Stimulated activated CD8-positive, alpha-beta memory T cell treated with anti-CD3 and anti-CD28 coated beads, Interleukin-7, amount 100 ng/mL, for 48 hours (primary cell): ENCODE data around the gene MDM2.
"Not testable (repeated sequence)": the region's sequence is repeated elsewhere in the genome, so short reads cannot be mapped to it uniquely, and the experiment has no call there.

Source experiments
- DNase-seq, 2 donors: peaks; one replicate each; pipeline ENCODE4 v3.0.0-alpha.2; 2020; ENCODE audit warnings: low read depth in 1 of 2; ENCODE audit errors: extremely low read depth in 1 of 2

Gene MDM2

DNA sequence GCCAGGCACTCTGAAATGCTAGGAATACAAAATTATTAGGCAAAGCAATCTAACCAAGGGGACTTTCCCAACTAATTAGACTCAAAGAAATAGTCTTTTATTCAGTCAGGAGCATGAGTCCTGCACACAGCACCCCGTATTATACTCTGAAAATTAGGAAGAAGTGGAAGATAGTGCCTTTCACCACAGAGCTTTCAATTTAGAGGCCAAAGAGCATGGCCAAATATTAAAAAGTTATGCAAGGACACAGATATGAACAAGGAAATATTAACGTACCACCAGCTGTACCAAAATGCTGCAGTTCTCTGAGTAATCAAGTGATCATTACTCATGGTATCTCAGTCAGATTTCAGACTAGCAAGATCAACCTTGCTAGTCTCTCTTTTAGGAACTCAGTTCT lies 22.6 kb upstream of the MDM2 start:
- DNase-seq = no peak

DNA sequence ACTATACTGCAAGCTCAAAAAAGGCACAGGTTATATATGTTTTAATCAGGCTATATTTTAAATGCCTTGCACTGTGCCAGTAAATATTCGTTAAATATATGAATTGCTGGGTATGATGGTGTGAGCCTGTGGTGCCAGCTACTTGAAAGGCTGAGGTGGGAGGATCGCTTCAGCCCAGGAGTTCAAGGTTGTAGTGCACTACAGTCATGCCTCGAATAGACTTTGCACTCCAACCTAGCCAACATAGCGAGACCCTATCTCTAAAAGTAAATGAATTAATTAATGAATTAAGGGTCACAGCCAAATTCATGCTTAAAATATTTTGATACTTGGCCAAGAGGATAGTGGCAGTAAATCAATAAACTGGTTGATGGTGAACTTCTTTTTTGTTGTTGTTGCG lies 22.2 kb upstream of the MDM2 start:
- no peak for DNase-seq

DNA sequence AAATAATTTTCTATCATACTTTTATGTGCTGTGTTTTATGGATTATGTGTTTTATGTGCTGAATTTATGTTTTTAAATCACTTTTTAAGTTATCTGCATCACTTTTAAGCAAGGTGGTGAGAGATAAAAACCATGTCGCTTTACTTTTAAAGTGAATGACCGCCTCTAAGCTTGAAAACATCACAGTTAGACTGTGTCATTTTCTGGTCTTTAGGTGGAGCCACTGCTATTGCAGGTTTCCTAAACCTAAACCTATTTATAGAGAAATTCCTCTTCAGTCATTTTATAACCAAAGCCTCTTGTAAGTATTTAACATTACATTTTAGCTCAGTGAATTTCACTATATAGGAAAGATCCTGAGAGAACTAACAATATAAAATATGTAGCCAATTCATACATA lies 21.0 kb upstream of the MDM2 start:
- DNase-seq = no peak

DNA sequence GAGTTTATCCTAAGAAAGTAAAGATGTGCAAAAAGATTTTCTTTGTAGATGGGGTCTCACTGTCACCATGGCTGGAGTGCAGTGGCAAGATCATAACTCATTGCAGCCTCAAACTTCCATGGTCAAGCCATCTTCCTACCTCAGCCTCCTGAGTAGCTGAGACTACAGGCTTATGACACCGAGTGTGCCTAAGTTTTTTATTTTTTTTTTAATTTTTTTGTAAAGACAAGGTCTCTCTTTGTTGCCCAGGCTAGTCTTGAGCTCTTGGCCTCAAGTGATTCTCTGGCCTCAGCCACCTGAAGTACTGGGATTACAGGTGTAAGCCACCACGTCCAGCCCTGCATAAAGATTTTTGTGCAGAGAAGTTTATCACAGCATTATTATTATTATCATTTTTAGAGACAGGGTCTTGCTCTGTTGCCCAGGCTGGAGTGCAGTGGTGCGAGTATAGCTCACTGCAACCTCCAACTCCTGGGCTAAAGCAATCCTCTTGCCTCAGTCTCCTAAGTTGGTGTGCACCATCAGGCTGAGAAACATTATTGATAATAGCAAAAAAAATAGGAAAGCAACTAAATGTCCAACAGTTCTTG lies 19.3 kb upstream of the MDM2 start:
- no peak for DNase-seq

DNA sequence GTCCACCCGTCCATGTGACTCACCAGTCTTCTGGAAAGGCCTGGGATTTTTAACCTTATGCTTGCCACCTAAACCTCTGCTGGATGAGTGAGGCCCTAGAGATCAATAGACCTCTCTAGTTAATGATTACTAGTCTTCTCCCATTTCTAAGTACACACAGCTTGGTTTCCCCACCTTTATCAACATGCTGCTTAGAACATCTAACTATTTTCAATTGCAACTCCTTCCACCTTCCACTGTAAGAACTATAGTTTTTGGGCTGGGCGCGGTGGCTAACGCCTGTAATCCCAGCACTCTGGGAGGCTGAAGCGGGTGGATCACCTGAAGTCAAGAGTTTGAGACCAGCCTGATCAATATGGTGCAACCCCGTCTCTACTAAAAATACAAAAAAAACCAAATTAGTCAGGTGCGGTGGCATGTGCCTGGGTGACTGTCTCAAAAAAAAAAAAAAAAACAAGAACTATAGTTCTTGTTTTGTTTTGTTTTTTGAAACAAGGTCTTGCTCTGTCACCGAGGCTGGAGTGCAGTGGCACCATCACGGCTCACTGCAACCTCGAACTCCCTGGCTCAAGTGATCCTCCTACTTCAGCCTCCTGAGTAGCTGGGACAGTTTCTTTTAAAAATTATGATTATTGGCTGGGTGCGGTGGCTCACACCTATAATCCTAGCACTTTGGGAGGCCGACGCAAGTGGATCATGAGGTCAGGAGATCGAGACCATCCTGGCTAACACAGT lies 18.7 kb upstream of the MDM2 start:
- DNase-seq = no peak

- no peak for DNase-seq
Measured at GRCh38 chr12:68790081-68790951, 17.7 kb upstream of the MDM2 start.

DNA sequence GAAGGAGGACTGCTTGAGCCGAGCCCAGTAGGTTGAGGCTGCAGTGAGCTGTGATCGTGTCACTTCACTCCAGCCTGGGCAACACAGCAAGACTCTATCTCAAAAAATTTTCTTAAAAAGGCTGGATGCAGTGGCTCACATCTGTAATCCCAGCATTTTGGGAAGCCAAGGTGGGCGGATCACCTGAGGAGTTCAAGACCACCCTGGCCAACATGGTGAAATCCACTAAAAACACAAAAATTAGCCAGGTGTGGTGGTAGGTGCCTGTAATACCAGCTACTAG lies 17.1 kb upstream of the MDM2 start:
- no peak for DNase-seq

DNA sequence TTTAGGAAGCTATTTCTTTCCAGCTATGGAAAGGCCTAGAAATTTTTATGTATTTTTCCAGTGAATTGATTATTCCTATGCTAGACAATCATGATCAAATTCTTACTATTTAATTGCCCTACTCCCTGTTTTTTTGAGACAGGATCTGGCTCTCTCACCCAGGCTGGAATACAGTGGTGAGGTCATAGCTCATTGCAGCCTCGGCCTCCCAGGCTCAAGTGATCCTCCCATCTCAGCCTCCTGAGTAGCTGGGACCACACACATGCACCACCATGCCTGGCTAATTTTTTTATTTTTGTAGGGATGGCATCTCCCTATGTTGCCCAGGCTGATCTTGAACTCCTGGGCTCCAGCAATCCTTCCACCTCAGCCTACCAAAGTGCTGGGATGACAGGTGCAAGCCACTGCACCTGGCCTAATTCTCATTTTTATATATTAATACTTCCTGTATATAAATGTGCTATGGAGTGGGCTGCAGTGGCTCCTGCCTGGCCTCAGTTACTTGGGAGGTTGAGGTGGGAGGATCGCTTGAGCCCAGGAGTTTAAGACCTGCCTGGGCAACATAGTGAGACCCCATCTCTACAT lies 16.0 kb upstream of the MDM2 start:
- DNase-seq = no peak

DNA sequence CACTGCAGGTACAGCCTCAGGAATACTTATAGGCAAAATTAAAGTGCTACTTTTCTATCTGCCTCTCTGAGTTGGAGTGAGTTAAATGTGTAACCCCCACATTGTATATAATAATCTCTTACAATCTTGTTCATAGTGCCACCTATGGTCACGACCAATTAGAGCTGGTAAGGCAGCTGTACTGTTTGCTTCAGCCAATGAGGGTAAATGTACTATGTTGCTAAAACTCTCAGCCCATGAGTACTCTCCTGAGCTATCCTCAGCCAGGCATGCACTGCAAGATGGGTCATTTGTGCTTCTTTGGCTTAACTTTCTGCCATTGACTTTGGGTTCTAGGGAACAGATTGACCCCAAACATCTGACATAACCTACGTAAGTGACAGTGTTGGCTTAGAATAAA lies 15.0 kb upstream of the MDM2 start:
- DNase-seq = no peak

- DNase-seq = no peak
Measured at GRCh38 chr12:68793436-68793835, 14.5 kb upstream of the MDM2 start.

- DNase-seq = no peak
Measured at GRCh38 chr12:68793975-68794652, 13.9 kb upstream of the MDM2 start.

- no peak for DNase-seq
Measured at GRCh38 chr12:68794653-68795251, 13.2 kb upstream of the MDM2 start.

DNA sequence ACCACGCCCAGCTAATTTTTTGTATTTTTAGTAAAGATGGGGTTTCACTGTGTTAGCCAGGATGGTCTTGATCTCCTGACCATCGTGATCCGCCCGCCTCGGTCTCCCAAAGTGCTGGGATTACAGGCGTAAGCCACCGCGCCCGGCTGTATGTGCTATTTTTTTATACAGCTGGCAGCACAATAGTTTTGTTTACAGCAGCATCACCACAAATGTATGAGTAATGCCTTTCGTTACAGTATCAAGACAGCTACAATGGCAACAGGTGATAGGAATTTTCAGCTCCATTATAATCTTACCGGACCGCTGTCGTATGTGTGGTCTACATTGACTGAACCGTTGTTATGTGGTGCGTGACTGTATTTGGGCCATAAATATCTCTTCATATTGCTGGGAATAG lies 11.6 kb upstream of the MDM2 start:
- no peak for DNase-seq

DNA sequence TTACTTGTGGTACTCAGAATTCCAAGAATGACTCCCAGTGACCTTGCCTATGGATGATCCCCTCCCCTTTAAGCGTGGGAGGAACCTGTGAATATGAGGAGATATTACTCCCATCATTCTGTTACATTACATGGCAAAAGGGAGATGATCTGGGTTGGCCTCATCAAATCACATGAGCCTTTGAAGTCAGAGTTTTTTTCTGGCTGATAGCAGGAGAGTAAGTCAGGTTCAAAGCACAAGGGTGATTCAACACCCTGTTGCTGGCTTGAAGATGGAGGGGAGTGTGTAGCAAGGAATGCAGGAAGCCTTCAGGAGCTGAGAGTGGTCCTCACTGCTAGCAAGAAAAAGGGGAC lies 9.1 kb upstream of the MDM2 start:
- DNase-seq = no peak

GRCh38 chr12:68800294-68800693 lies 7.7 kb upstream of the MDM2 start:
- no peak for DNase-seq

DNA sequence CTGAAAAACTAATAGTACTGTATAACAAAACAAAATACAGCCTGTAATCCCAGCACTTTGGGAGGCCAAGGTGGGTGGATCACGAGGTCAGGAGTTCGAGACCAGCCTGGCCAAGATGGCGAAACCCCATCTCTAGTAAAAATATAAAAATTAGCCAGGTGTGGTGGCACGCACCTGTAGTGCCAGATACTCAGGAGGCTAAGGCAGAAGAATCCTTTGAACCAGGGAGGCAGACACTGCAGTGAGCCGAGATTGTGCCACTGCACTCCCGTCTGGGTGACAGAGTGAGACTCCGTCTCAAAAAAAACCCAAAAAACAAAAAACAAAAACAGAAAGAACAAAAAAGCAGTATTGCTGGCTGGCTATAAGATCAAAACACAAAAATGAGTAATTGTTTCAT lies 6.9 kb upstream of the MDM2 start:
- not testable (repeated sequence) for DNase-seq

DNA sequence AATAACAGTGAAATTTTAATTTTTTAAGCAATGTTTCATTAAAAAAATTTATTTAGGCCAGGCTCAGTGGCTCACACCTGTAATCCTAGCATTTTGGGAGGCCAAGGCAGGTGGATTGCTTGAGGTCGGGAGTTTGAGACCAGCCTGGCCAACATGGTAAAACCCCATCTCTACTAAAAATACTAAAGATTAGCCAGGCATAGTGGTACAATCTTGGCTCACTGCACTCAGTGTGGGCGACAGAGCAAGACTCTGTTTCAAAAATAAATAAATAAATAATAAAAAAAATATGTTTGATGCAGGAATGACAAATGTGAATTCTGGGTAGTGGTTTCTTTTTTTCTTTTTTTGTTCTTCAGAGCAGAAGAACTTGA lies 5.6 kb upstream of the MDM2 start:
- DNase-seq = not testable (repeated sequence)

DNA sequence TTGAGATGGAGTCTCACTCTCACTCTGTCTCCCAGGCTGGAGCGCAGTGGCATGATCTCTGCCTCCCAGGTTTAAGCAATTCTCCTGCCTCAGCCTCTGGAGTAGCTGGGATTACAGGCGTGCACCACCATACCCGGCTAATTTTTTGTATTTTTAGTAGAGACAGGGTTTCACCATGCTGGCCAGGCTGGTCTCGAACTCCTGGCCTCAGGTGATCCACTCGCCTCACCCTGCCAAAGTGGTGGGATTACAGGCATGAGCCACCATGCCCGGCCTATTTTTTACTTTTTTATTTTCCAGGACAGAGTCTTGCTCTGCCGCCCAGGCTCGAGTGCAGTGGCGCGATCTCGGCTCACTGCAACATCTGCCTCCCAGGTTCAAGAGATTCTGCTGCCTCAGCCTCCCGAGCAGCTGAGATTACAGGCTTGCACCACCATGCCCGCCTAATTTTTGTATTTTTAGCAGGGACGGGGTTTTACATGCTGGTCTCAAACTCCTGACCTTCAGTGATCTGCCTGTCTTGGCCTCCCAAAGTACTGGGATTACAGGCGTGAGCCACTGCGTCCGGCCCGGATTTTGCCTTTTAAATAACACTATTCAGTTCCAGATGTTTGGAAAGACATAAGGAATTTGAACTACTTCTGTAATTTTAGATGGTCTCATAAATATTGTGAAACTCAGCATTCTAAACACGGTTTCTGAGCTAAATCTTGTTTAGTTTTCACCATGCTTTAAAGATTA lies 4.9 kb upstream of the MDM2 start:
- DNase-seq = not testable (repeated sequence)

DNA sequence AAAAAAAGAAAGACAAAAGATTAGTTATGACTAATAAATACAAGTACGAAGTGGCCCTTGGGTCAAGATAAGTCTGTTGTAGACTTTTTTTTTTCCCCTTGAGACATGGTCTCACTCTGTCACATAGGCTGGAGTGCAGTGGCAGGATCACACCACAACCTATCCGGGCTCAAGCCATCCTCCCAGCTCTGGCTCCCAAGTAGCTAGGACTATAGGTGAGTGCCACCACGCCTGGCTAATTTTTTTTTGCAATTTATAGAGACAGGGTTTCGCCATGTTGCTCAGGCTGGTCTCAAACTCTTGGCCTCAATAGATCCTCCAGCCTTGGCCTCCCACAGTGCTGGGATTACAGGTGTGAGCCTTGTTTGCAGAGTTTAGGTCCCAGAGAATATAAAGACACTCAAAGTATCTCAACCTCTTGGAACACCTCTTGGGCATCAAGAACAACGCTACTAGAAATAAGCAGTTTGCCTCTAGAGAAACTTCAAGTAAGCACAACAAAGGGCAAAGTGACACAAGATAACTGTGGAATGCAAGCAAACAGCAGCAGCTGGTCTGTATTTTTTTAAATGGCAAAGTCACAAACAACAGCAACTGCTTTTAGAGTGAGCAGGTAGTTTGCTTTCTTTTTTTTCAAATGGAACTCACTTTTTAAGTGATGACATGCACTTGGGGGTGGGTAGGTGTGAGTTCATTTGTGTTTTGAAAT lies 3.9 kb upstream of the MDM2 start:
- no peak for DNase-seq
